Naive thymus-derived CD8-positive, alpha-beta T cell (primary cell): ENCODE measurements around the gene EFCAB11. TPM values are rescaled to one million over a fixed set of nuclear protein-coding genes. Genes with fewer than 3 reads are reported as not detected.

ENCODE experiments used
- polyA plus RNA-seq, 3 donors: library from polyadenylated mRNA; unstranded; fragments of 300-500 nt; fragmentation: Illumina TruSeq; gene quantifications; one replicate each; pipeline ENCODE4 v1.2.3, GENCODE V29; 2021
- total RNA-seq, 8 experiments: library from RNA in 2 of 8; stranded (reverse) in 2 of 8; gene quantifications; one replicate each; pipeline ENCODE4 v1.2.3 and lab custom pipeline; 2021 to 2026

The EFCAB11 gene
- total and polyA plus RNA-seq, 5 experiments from 2014 or later: 1.2 to 6.8 (median 2.7) TPM

Other genes starting within 250 kb of the EFCAB11 start
- gene TDP1, start 1.2 kb upstream of the EFCAB11 start, total RNA-seq: 10 to 100 TPM; 53.7 to 54.5 TPM
- 10 to 100 TPM; 36.7 to 46.4 (median 44.0) TPM for gene TDP1, start 1.2 kb upstream of the EFCAB11 start, polyA plus RNA-seq
- gene KCNK13, start 107.3 kb upstream of the EFCAB11 start, total RNA-seq: not detected
- gene KCNK13, start 107.3 kb upstream of the EFCAB11 start, polyA plus RNA-seq: not detected